Loucy (cell line): ENCODE measurements around the gene STN1.

ENCODE experiments used
- EZH2phosphoT487 ChIP-seq: fragments of 200-600 bp; IDR thresholded peaks from 2 replicates; pipeline ENCODE4 v1.6.1; 2018; ENCODE audit warnings: antibody characterized with exemption, mild to moderate bottlenecking, moderate library complexity, borderline replicate concordance
- TF ChIP-seq, protein P1 (sequence below): fragments of 200-600 bp; sonication (generic); conservative IDR thresholded peaks from 2 replicates; pipeline ENCODE4 v1.5.1; 2014; ENCODE audit warnings: mild to moderate bottlenecking, antibody characterized with exemption, low read length

DNA sequence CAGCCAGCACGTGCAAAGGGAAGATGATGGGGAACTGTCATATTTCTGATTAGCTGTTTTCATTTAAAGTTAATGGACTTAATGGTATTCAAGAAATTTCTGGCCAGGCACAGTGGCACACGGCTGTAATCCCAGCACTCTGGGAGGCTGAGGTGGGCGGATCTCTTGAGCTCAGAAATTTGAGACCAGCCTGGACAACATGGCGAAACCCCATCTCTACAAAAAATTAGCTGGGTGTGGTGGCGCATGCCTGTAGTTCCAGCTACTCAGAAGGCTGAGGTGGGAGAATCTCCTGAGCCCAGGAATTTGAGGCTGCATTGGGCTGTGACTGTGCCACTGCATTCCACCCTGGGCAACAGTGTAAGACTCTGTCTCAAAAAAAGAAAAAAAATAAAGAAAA lies 18.7 kb downstream of the STN1 start:
- TF ChIP-seq, protein P1, sequence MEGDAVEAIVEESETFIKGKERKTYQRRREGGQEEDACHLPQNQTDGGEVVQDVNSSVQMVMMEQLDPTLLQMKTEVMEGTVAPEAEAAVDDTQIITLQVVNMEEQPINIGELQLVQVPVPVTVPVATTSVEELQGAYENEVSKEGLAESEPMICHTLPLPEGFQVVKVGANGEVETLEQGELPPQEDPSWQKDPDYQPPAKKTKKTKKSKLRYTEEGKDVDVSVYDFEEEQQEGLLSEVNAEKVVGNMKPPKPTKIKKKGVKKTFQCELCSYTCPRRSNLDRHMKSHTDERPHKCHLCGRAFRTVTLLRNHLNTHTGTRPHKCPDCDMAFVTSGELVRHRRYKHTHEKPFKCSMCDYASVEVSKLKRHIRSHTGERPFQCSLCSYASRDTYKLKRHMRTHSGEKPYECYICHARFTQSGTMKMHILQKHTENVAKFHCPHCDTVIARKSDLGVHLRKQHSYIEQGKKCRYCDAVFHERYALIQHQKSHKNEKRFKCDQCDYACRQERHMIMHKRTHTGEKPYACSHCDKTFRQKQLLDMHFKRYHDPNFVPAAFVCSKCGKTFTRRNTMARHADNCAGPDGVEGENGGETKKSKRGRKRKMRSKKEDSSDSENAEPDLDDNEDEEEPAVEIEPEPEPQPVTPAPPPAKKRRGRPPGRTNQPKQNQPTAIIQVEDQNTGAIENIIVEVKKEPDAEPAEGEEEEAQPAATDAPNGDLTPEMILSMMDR, result no peak
- TF ChIP-seq EZH2phosphoT487, result no peak
